Neuron (in vitro differentiated cells): Measurements from ENCODE around the gene STAC.
"Not testable (repeated sequence)": the region's sequence is repeated elsewhere in the genome, so short reads cannot be mapped to it uniquely, and the experiment has no call there.

Experiments used
- H2AFZ ChIP-seq: one replicate; pipeline ENCODE4 v1.6.1; 2013; ENCODE audit warnings: low read depth, mild to moderate bottlenecking, inconsistent platforms, low read length, moderate library complexity
- H3K27me3 ChIP-seq: one replicate; pipeline ENCODE4 v1.6.1; 2013; ENCODE audit warnings: low read length; ENCODE audit not compliant: insufficient read depth
- H3K36me3 ChIP-seq: one replicate; pipeline ENCODE4 v1.6.1; 2013; ENCODE audit warnings: low read length; ENCODE audit not compliant: insufficient read depth
- H3K4me1 ChIP-seq: one replicate; pipeline ENCODE4 v1.6.1; 2013; ENCODE audit warnings: low read length; ENCODE audit not compliant: insufficient read depth
- H3K4me3 ChIP-seq: 2 replicates; pipeline ENCODE4 v1.5.1; 2013; ENCODE audit warnings: mild to moderate bottlenecking, low read length, moderate library complexity
- H3K9me3 ChIP-seq: one replicate; pipeline ENCODE4 v1.6.1; 2013; ENCODE audit warnings: low read length

The STAC gene

GRCh38 chr3:36488077-36488789 is 107.9 kb downstream of the STAC start:
- no peaks in the 10 kb centered on the region for H3K27me3 ChIP-seq
- H2AFZ ChIP-seq: no peak overlapping the region
- no peak overlapping the region for H3K4me3 ChIP-seq
- H3K9me3 ChIP-seq: no peaks in the 10 kb centered on the region
- no peaks in the 10 kb centered on the region for H3K4me1 ChIP-seq
- no peaks in the 10 kb centered on the region for H3K36me3 ChIP-seq

GRCh38 chr3:36489101-36489500 is 108.8 kb downstream of the STAC start:
- H3K4me1 ChIP-seq: no peaks in the 10 kb centered on the region
- H3K36me3 ChIP-seq: no peaks in the 10 kb centered on the region
- no peaks in the 10 kb centered on the region for H3K27me3 ChIP-seq
- no peaks in the 10 kb centered on the region for H3K9me3 ChIP-seq
- no peak overlapping the region for H2AFZ ChIP-seq
- H3K4me3 ChIP-seq: no peak overlapping the region

- Histone ChIP-seq H3K4me3 (no peak overlapping the region), H2AFZ (no peak overlapping the region), H3K36me3 (no peaks in the 10 kb centered on the region), H3K4me1 (no peaks in the 10 kb centered on the region), H3K9me3 (no peaks in the 10 kb centered on the region), H3K27me3 (no peaks in the 10 kb centered on the region)
Measured at GRCh38 chr3:36489679-36490425, 109.5 kb downstream of the STAC start.

GRCh38 chr3:36493051-36493450 is 112.7 kb downstream of the STAC start:
- H3K4me3 ChIP-seq: no peak overlapping the region
- H3K36me3 ChIP-seq: no peaks in the 10 kb centered on the region
- H2AFZ ChIP-seq: no peak overlapping the region
- H3K9me3 ChIP-seq: no peaks in the 10 kb centered on the region
- H3K4me1 ChIP-seq: no peaks in the 10 kb centered on the region
- H3K27me3 ChIP-seq: no peaks in the 10 kb centered on the region

- H2AFZ ChIP-seq: no peak overlapping the region
- no peaks in the 10 kb centered on the region for H3K9me3 ChIP-seq
- no peak overlapping the region for H3K4me3 ChIP-seq
- H3K4me1 ChIP-seq: no peaks in the 10 kb centered on the region
- H3K27me3 ChIP-seq: no peaks in the 10 kb centered on the region
- H3K36me3 ChIP-seq: no peaks in the 10 kb centered on the region
Measured at GRCh38 chr3:36494461-36495109, 114.3 kb downstream of the STAC start.

GRCh38 chr3:36496684-36497633 is 116.7 kb downstream of the STAC start:
- Histone ChIP-seq H3K27me3 (no peaks in the 10 kb centered on the region), H2AFZ (no peak overlapping the region), H3K9me3 (no peaks in the 10 kb centered on the region), H3K36me3 (no peaks in the 10 kb centered on the region), H3K4me3 (no peak overlapping the region), H3K4me1 (no peaks in the 10 kb centered on the region)

- H3K27me3 ChIP-seq, H3K4me1 ChIP-seq, H3K36me3 ChIP-seq, H3K9me3 ChIP-seq, H2AFZ ChIP-seq, H3K4me3 ChIP-seq: not testable (repeated sequence)
Measured at GRCh38 chr3:36500053-36500452, 119.7 kb downstream of the STAC start.

- Histone ChIP-seq H2AFZ (no peak overlapping the region), H3K27me3 (no peaks in the 10 kb centered on the region)
Measured at GRCh38 chr3:36501616-36502015, 121.3 kb downstream of the STAC start.

GRCh38 chr3:36505393-36505792 is 125.1 kb downstream of the STAC start:
- Histone ChIP-seq H3K27me3 (no peaks in the 10 kb centered on the region), H3K4me1 (no peaks in the 10 kb centered on the region), H3K36me3 (no peaks in the 10 kb centered on the region), H2AFZ (no peak overlapping the region), H3K4me3 (no peak overlapping the region), H3K9me3 (no peaks in the 10 kb centered on the region)

More at GRCh38 chr3:36501616-36502015, 121.3 kb downstream of the STAC start:
- Histone ChIP-seq H3K4me1 (no peaks in the 10 kb centered on the region), H3K4me3 (no peak overlapping the region), H3K9me3 (no peaks in the 10 kb centered on the region), H3K36me3 (no peaks in the 10 kb centered on the region)

GRCh38 chr3:36511791-36512486 is 131.6 kb downstream of the STAC start:
- no peak overlapping the region for H3K4me3 ChIP-seq
- no peak overlapping the region for H2AFZ ChIP-seq
- no peaks in the 10 kb centered on the region for H3K9me3 ChIP-seq
- H3K4me1 ChIP-seq: no peaks in the 10 kb centered on the region
- H3K27me3 ChIP-seq: no peaks in the 10 kb centered on the region
- no peaks in the 10 kb centered on the region for H3K36me3 ChIP-seq

GRCh38 chr3:36512555-36512954 is 132.3 kb downstream of the STAC start:
- H3K4me3 ChIP-seq: no peak overlapping the region
- H3K36me3 ChIP-seq: no peaks in the 10 kb centered on the region
- H2AFZ ChIP-seq: no peak overlapping the region
- H3K27me3 ChIP-seq: no peaks in the 10 kb centered on the region
- no peaks in the 10 kb centered on the region for H3K4me1 ChIP-seq
- H3K9me3 ChIP-seq: no peaks in the 10 kb centered on the region

- Histone ChIP-seq H3K4me3 (no peak overlapping the region), H3K27me3 (no peaks in the 10 kb centered on the region), H3K4me1 (no peaks in the 10 kb centered on the region), H3K9me3 (no peaks in the 10 kb centered on the region), H2AFZ (no peak overlapping the region), H3K36me3 (no peaks in the 10 kb centered on the region)
Measured at GRCh38 chr3:36514171-36514570, 133.9 kb downstream of the STAC start.
